MCF 10A (cell line): ENCODE results near the gene UVRAG. TPM values are rescaled to one million over a fixed set of nuclear protein-coding genes. Genes with fewer than 3 reads are reported as not detected.
A peak's percentile ranks its signal among the peaks of the same experiment; 100 is the strongest.

Experiments used
- BruUV-seq: library from RNA; stranded (reverse); fragments of 400-500 nt; replicated peaks from 2 replicates; lab custom pipeline; 2021; lab: Mats Ljungman, UMichigan
- CTCF ChIA-PET: fragments of 300-600 bp; sonication (Branson Sonifier 250); formaldehyde crosslinking; extraction: SDS; loops from one replicate; lab custom pipeline; 2021; ENCODE audit warnings: antibody characterized with exemption, inconsistent platforms; lab: Yijun Ruan, JAX
- POLR2A ChIA-PET: fragments of 300-600, 350-650 bp; sonication (Branson Sonifier 250); formaldehyde crosslinking; extraction: SDS; loops from one replicate; lab custom pipeline; 2020; ENCODE audit warnings: antibody characterized with exemption, inconsistent platforms; lab: Yijun Ruan, JAX
- DNase-seq: peaks from one replicate; pipeline ENCODE4 v3.0.0-alpha.2; 2018; ENCODE audit not compliant: unreplicated experiment
- H3K27ac Mint-ChIP-seq: one replicate; pipeline ENCODE4 v1.8.0; 2022; ENCODE audit warnings: mild to moderate bottlenecking, low read depth, mixed read lengths; ENCODE audit not compliant: unreplicated experiment
- H3K27me3 Mint-ChIP-seq: one replicate; pipeline ENCODE4 v1.8.0; 2022; ENCODE audit warnings: mixed read lengths; ENCODE audit not compliant: insufficient read depth, unreplicated experiment
- H3K36me3 Mint-ChIP-seq: one replicate; pipeline ENCODE4 v1.8.0; 2022; ENCODE audit warnings: mild to moderate bottlenecking, moderate library complexity, mixed read lengths; ENCODE audit not compliant: insufficient read depth, unreplicated experiment
- H3K4me1 Mint-ChIP-seq: one replicate; pipeline ENCODE4 v1.8.0; 2022; ENCODE audit warnings: mixed read lengths; ENCODE audit not compliant: insufficient read depth, unreplicated experiment
- H3K4me3 Mint-ChIP-seq: one replicate; pipeline ENCODE4 v1.8.0; 2022; ENCODE audit warnings: mild to moderate bottlenecking, moderate library complexity, mixed read lengths; ENCODE audit not compliant: unreplicated experiment
- H3K9me3 Mint-ChIP-seq: one replicate; pipeline ENCODE4 v1.8.0; 2022; ENCODE audit warnings: mixed read lengths; ENCODE audit not compliant: unreplicated experiment
- CTCF ChIP-seq: fragments of 200-600 bp; IDR thresholded peaks from one replicate; pipeline ENCODE4 v1.8.0; 2022; ENCODE audit warnings: antibody characterized with exemption, mild to moderate bottlenecking; ENCODE audit not compliant: unreplicated experiment
- intact Hi-C: fragments of 100-400 bp; cut with micrococcal nuclease; formaldehyde crosslinking; loops from 2 replicates; pipeline ENCODE4 v1.14.1; 2022
- total RNA-seq: library from RNA; stranded (reverse); gene quantifications from 2 replicates; pipeline ENCODE4 v1.2.3, GENCODE V29; 2022

The UVRAG gene
- total RNA-seq, 1 experiment from 2014 or later: 12.4 TPM

- BruUV-seq: no TSS peak
- no peak overlapping the region for H3K4me3 Mint-ChIP-seq
- ChIA-PET POLR2A (interaction anchor here (0.5 kb wide), 1 partner anchor 480 kb away, joined by 5 read pairs; no protein-coding TSS in a partner anchor), CTCF (interaction anchor here (0.5 to 2.2 kb wide), 5 partner anchors 19 to 454 kb away, joined by 3 to 15 read pairs (median 3); no protein-coding TSS in a partner anchor)
- no peaks in the 10 kb centered on the region for H3K4me1 Mint-ChIP-seq
- intact Hi-C loops: no loop called here
- H3K27ac Mint-ChIP-seq: no peak overlapping the region
- no peaks in the 10 kb centered on the region for H3K27me3 Mint-ChIP-seq
- peaks cover 14% of the 10 kb centered on the region for H3K36me3 Mint-ChIP-seq
- no peak for DNase-seq
- TF ChIP-seq CTCF: no peak
- no peaks in the 10 kb centered on the region for H3K9me3 Mint-ChIP-seq
Measured at GRCh38 chr11:75894036-75894585, 79.1 kb downstream of the UVRAG start.

- no peak overlapping the region for H3K4me3 Mint-ChIP-seq
- ChIA-PET CTCF (interaction anchor here (0.7 to 5.2 kb wide), 31 partner anchors 9 to 627 kb away, joined by 3 to 88 read pairs (median 4); partner anchors contain the start of gene WNT11), POLR2A (interaction anchor here (1.9 kb wide), 1 partner anchor 255 kb away, joined by 9 read pairs; no protein-coding TSS in a partner anchor)
- intact Hi-C loops: loop anchor here (1.0 to 5.0 kb wide), 4 partner anchors 255 to 615 kb away; partner anchors contain the start of gene WNT11
- peaks cover 7% of the 10 kb centered on the region for H3K36me3 Mint-ChIP-seq
- no TSS peak for BruUV-seq
- H3K4me1 Mint-ChIP-seq: no peaks in the 10 kb centered on the region
- H3K27me3 Mint-ChIP-seq: no peaks in the 10 kb centered on the region
- H3K9me3 Mint-ChIP-seq: no peaks in the 10 kb centered on the region
- peak; percentile 54 for DNase-seq
- TF ChIP-seq CTCF: peak; percentile 54
- H3K27ac Mint-ChIP-seq: no peak overlapping the region
Measured at GRCh38 chr11:75896843-75897419, 81.9 kb downstream of the UVRAG start.

- H3K27me3 Mint-ChIP-seq: no peaks in the 10 kb centered on the region
- no TSS peak for BruUV-seq
- no peak for TF ChIP-seq CTCF
- no peak for DNase-seq
- no peaks in the 10 kb centered on the region for H3K4me1 Mint-ChIP-seq
- no peak overlapping the region for H3K4me3 Mint-ChIP-seq
- intact Hi-C loops: loop anchor here (5.0 kb wide), 1 partner anchor 613 kb away; no protein-coding TSS in a partner anchor
- no peaks in the 10 kb centered on the region for H3K9me3 Mint-ChIP-seq
- H3K27ac Mint-ChIP-seq: no peak overlapping the region
- ChIA-PET CTCF (interaction anchor here (1.0 to 5.2 kb wide), 6 partner anchors 58 to 419 kb away, joined by 4 to 88 read pairs (median 4); partner anchors contain the start of gene WNT11), POLR2A (interaction anchor here (0.7 kb wide), 1 partner anchor 1702 kb away, joined by 3 read pairs; no protein-coding TSS in a partner anchor)
- H3K36me3 Mint-ChIP-seq: no peaks in the 10 kb centered on the region
Measured at GRCh38 chr11:75898871-75899270, 83.9 kb downstream of the UVRAG start.

GRCh38 chr11:75899806-75900205 is 84.8 kb downstream of the UVRAG start:
- H3K9me3 Mint-ChIP-seq: no peaks in the 10 kb centered on the region
- ChIA-PET CTCF (interaction anchor here (0.6 to 5.2 kb wide), 3 partner anchors 22 to 309 kb away, joined by 3 to 88 read pairs (median 3); no protein-coding TSS in a partner anchor), POLR2A (no interaction called here)
- BruUV-seq: no TSS peak
- no peak overlapping the region for H3K27ac Mint-ChIP-seq
- intact Hi-C loops: loop anchor here (5.0 kb wide), 1 partner anchor 612 kb away; no protein-coding TSS in a partner anchor
- no peak overlapping the region for H3K4me3 Mint-ChIP-seq
- no peaks in the 10 kb centered on the region for H3K4me1 Mint-ChIP-seq
- no peaks in the 10 kb centered on the region for H3K36me3 Mint-ChIP-seq
- no peaks in the 10 kb centered on the region for H3K27me3 Mint-ChIP-seq
- DNase-seq: no peak
- no peak for TF ChIP-seq CTCF
